HEK293T (cell line): ENCODE data around the gene PTPRE.

Experiments
- ARNT ChIP-seq: fragments of 450-650 bp; IDR thresholded peaks from 2 replicates; pipeline ENCODE4 v1.6.1; 2017; ENCODE audit warnings: mild to moderate bottlenecking
- BHLHE40 ChIP-seq: fragments of 450-650 bp; IDR thresholded peaks from 2 replicates; pipeline ENCODE4 v1.6.1; 2016; ENCODE audit warnings: mild to moderate bottlenecking, moderate library complexity, borderline replicate concordance
- ELF4 ChIP-seq: fragments of 450-650 bp; IDR thresholded peaks from 2 replicates; pipeline ENCODE4 v1.6.1; 2017; ENCODE audit warnings: antibody characterized with exemption
- L3MBTL2 ChIP-seq: fragments of 450-650 bp; conservative IDR thresholded peaks from 2 replicates; pipeline ENCODE4 v1.6.1; 2016; ENCODE audit warnings: mild to moderate bottlenecking
- NFRKB ChIP-seq: fragments of 450-650 bp; IDR thresholded peaks from 2 replicates; pipeline ENCODE4 v1.6.1; 2016; ENCODE audit warnings: mild to moderate bottlenecking, moderate library complexity
- SP1 ChIP-seq: fragments of 450-650 bp; IDR thresholded peaks from 2 replicates; pipeline ENCODE4 v1.6.1; 2017
- SUZ12 ChIP-seq: fragments of 450-650 bp; IDR thresholded peaks from 2 replicates; pipeline ENCODE4 v1.6.1; 2016; ENCODE audit warnings: mild to moderate bottlenecking

DNA sequence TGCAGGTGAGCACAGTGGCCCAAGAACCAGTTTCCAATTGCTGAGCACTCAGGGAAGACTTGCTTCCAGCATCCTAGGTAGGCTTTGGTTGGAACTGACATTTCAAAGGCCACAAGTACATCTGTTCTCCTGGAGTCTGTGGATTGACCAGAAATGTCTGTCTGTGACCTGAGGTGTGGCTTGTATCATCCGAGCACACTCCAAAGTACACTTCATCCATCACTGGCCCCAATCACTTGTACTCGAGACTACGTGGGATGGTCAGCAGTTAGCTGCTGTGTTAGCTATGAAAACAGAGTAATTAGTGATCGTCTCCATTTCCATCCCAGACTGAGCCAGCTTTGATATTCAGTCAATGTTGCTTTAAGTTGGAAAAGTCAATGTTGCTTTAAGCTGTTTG lies 174.3 kb downstream of the PTPRE start:
- no peak for TF ChIP-seq ARNT
- no peak for TF ChIP-seq SUZ12
- no peak for TF ChIP-seq ELF4
- TF ChIP-seq NFRKB: no peak
- no peak for TF ChIP-seq L3MBTL2
- TF ChIP-seq SP1: no peak
- TF ChIP-seq BHLHE40: no peak
